DOHH2 (cell line): Measurements from ENCODE around the gene AQP1.

Experiments used
- CTCF ChIP-seq: fragments of 200-600 bp; sonication (generic); IDR thresholded peaks from one replicate; pipeline ENCODE4 v1.5.1; 2014; ENCODE audit warnings: antibody characterized with exemption, mild to moderate bottlenecking, low read depth, low read length; ENCODE audit not compliant: poor library complexity, severe bottlenecking
- EZH2phosphoT487 ChIP-seq: fragments of 200-600 bp; sonication (generic); IDR thresholded peaks from 2 replicates; pipeline ENCODE4 v1.6.1; 2017; ENCODE audit warnings: borderline replicate concordance, mild to moderate bottlenecking, antibody characterized with exemption, low read length, moderate library complexity, mixed read lengths

DNA sequence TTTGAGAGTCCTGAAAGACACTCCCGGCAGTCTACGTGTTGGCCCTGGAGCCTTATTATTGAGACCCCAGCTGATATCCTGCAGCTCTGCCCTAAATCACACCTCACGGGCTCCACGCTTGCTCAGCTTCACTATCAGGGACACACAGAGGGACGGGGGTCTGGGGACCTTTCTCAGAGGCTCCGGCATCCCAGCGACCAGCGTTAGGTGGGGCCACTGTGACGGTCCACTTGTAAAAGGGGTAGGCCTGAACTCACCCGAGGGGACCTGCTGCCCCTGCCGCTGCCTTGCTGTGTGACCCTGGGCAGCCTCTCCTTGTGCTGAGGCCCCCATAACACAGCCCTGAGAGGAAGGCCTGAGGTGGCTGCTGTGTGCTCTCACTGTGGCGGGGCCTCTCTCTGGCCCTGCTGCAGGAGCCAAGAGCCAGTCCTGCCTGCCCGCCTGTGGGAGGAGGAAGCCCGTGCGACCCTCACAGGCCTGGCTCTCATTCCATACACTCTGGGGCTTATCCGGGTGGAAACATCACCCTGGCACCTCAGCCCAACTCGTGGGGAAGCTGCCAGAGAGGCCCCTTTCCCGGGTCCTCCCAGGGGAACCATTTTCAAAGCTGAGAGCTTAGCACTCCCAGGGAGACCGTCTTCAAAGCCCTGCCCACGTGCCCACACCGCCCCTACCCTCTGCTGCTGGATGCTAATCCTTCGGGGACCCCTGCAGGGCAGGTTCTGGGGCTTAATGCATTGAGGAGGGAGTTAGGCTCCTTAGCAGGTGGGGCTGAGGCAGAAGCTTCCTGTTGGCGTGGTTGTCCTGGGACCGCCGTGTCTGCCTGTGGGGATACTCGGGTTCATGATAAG, 21.7 kb downstream of the AQP1 start:
- TF ChIP-seq CTCF = no peak
- no peak for TF ChIP-seq EZH2phosphoT487
